H4 (cell line): ENCODE measurements around the gene FAM118A. TPM values are rescaled to one million over a fixed set of nuclear protein-coding genes. Genes with fewer than 3 reads are reported as not detected.
"Not testable (repeated sequence)": the region's sequence is repeated elsewhere in the genome, so short reads cannot be mapped to it uniquely, and the experiment has no call there.

ENCODE experiments used
- DNase-seq: peaks from one replicate; pipeline ENCODE4 v3.0.0-alpha.2; 2015; ENCODE audit warnings: low spot score
- total RNA-seq: library from RNA; depleted of rRNA; stranded (reverse); fragments of >200 nt; shearing (Covaris generic); gene quantifications from 2 replicates; pipeline ENCODE4 v1.2.3, GENCODE V29; 2014

Gene FAM118A
- total RNA-seq, 1 experiment from 2014 or later, result 9.4 TPM

- DNase-seq, result no peak
Measured at GRCh38 chr22:45330548-45330947, 20.8 kb downstream of the FAM118A start.

- no peak for DNase-seq
Measured at GRCh38 chr22:45331486-45331885, 21.8 kb downstream of the FAM118A start.

- no peak for DNase-seq
Measured at GRCh38 chr22:45332001-45332400, 22.3 kb downstream of the FAM118A start.

GRCh38 chr22:45334068-45334467 lies 24.3 kb downstream of the FAM118A start:
- DNase-seq, result no peak

GRCh38 chr22:45334528-45334927 lies 24.8 kb downstream of the FAM118A start:
- no peak for DNase-seq

GRCh38 chr22:45335021-45335818 lies 25.5 kb downstream of the FAM118A start:
- no peak for DNase-seq

GRCh38 chr22:45335854-45336522 lies 26.3 kb downstream of the FAM118A start:
- no peak for DNase-seq

- no peak for DNase-seq
Measured at GRCh38 chr22:45336971-45337431, 27.3 kb downstream of the FAM118A start.

- no peak for DNase-seq
Measured at GRCh38 chr22:45337536-45337935, 27.8 kb downstream of the FAM118A start.

- DNase-seq, result no peak
Measured at GRCh38 chr22:45338795-45339194, 29.1 kb downstream of the FAM118A start.

GRCh38 chr22:45340323-45340722 lies 30.6 kb downstream of the FAM118A start:
- no peak for DNase-seq

- DNase-seq, result no peak
Measured at GRCh38 chr22:45341498-45341897, 31.8 kb downstream of the FAM118A start.

- no peak for DNase-seq
Measured at GRCh38 chr22:45343143-45343542, 33.4 kb downstream of the FAM118A start.

GRCh38 chr22:45344334-45344733 lies 34.6 kb downstream of the FAM118A start:
- DNase-seq, result no peak

GRCh38 chr22:45349916-45350315 lies 40.2 kb downstream of the FAM118A start:
- DNase-seq, result no peak

GRCh38 chr22:45351956-45352355 lies 42.2 kb downstream of the FAM118A start:
- no peak for DNase-seq

- DNase-seq, result not testable (repeated sequence)
Measured at GRCh38 chr22:45352757-45353156, 43.0 kb downstream of the FAM118A start.

- no peak for DNase-seq
Measured at GRCh38 chr22:45353786-45354185, 44.1 kb downstream of the FAM118A start.

GRCh38 chr22:45357490-45357889 lies 47.8 kb downstream of the FAM118A start:
- DNase-seq, result no peak

- DNase-seq, result no peak
Measured at GRCh38 chr22:45358127-45358526, 48.4 kb downstream of the FAM118A start.

- DNase-seq, result no peak
Measured at GRCh38 chr22:45359627-45360026, 49.9 kb downstream of the FAM118A start.

GRCh38 chr22:45366713-45367112 lies 57.0 kb downstream of the FAM118A start:
- DNase-seq, result no peak

- not testable (repeated sequence) for DNase-seq
Measured at GRCh38 chr22:45373592-45373991, 63.9 kb downstream of the FAM118A start.
